K562 (cell line): ENCODE measurements around the gene TBCEL. TPM values are rescaled to one million over a fixed set of nuclear protein-coding genes. Genes with fewer than 3 reads are reported as not detected.

Source experiments
- ATAC-seq: fragments of 200-7000 bp; cut with Tn5 transposase; 3 replicates; pipeline ENCODE4 v1.9.1; 2020; ENCODE audit warnings: moderate library complexity
- BruUV-seq: library from RNA; stranded (reverse); fragments of 400-500 nt; replicated peaks from 2 replicates; lab custom pipeline; 2021; lab: Mats Ljungman, UMichigan
- CTCF ChIA-PET: fragments of 300-600 bp; formaldehyde crosslinking; extraction: SDS; loops from one replicate; lab custom pipeline; 2021; ENCODE audit warnings: low intra/inter-chr PET ratio; lab: Yijun Ruan, JAX
- POLR2A ChIA-PET: fragments of 300-600, 350-650 bp; sonication (Branson Sonifier 250); formaldehyde crosslinking; extraction: SDS; loops from one replicate; lab custom pipeline; 2021; ENCODE audit warnings: antibody characterized with exemption, inconsistent platforms; lab: Yijun Ruan, JAX
- DNase-seq, 4 experiments: peaks; one replicate each; pipeline versions ENCODE4 v3.0.0 to v3.0.0-alpha.2; 2011 to 2018; ENCODE audit warnings: low spot score in 3 of 4, mixed read lengths in 3 of 4; ENCODE audit errors: extremely low read depth in 1 of 4
- FAIRE-seq: peaks from 2 replicates; lab custom pipeline; 2011; peaks lifted over from hg19 to GRCh38; lab: Jason Lieb, UNC
- H2AFZ ChIP-seq: 2 replicates; pipeline ENCODE4 v1.6.0; 2011; ENCODE audit warnings: low read depth, low read length, control low read depth, inconsistent platforms
- H3K27ac ChIP-seq: fragments of 200-600 bp; 3 replicates; pipeline ENCODE4 v1.8.0; 2011; ENCODE audit warnings: low read depth, mild to moderate bottlenecking, control low read depth, inconsistent platforms, low read length, moderate library complexity, mixed read lengths; ENCODE audit errors: extremely low read depth
- H3K27me3 ChIP-seq, 2 experiments: fragments of 300-600 bp in 1 of 2; 2 replicates in 1 of 2; 3 replicates in 1 of 2; pipeline versions ENCODE4 v1.6.0 to v1.8.0; 2011; ENCODE audit warnings: inconsistent platforms in 2 of 2, low read length in 2 of 2, mild to moderate bottlenecking in 1 of 2, mixed read lengths in 1 of 2, moderate library complexity in 1 of 2; ENCODE audit not compliant: control insufficient read depth in 2 of 2, insufficient read depth in 2 of 2
- H3K36me3 ChIP-seq: fragments of 300-600 bp; 3 replicates; pipeline ENCODE4 v1.8.0; 2011; ENCODE audit warnings: mild to moderate bottlenecking, low read length, inconsistent platforms; ENCODE audit not compliant: control insufficient read depth, insufficient read depth
- H3K4me1 ChIP-seq, 2 experiments: fragments of 200-600 bp in 1 of 2; replicated peaks in 1 of 2; 2 replicates in 1 of 2; 3 replicates in 1 of 2; pipeline versions ENCODE4 v1.5.1 to v1.8.0; 2011; ENCODE audit warnings: inconsistent platforms in 2 of 2, low read length in 2 of 2, mild to moderate bottlenecking in 1 of 2, mixed read lengths in 1 of 2, moderate library complexity in 1 of 2; ENCODE audit not compliant: control insufficient read depth in 2 of 2, insufficient read depth in 2 of 2
- H3K4me2 ChIP-seq: 2 replicates; pipeline ENCODE4 v1.6.1; 2011; ENCODE audit warnings: low read length, control low read depth, inconsistent platforms, mixed read lengths; ENCODE audit not compliant: insufficient read depth
- H3K4me3 ChIP-seq: fragments of 200-600 bp; sonication (generic), shearing (Covaris generic); 2 replicates; pipeline ENCODE4 v1.5.1; 2016; ENCODE audit warnings: control low read depth, inconsistent platforms
- H3K79me2 ChIP-seq: fragments of 200-600 bp; 3 replicates; pipeline ENCODE4 v1.8.0; 2011; ENCODE audit warnings: low read length, inconsistent platforms; ENCODE audit not compliant: control insufficient read depth, insufficient read depth
- H3K9ac ChIP-seq, 2 experiments: 2 replicates each; pipeline versions ENCODE4 v1.6.0 to v1.6.1; 2011; ENCODE audit warnings: low read depth in 2 of 2, low read length in 2 of 2, control low read depth in 1 of 2, inconsistent platforms in 1 of 2, mild to moderate bottlenecking in 1 of 2, mixed read lengths in 1 of 2; ENCODE audit not compliant: insufficient read depth in 1 of 2
- H3K9me1 ChIP-seq: one replicate; pipeline ENCODE4 v1.6.0; 2011; ENCODE audit warnings: inconsistent platforms, mild to moderate bottlenecking, low read length, moderate library complexity; ENCODE audit not compliant: control insufficient read depth, insufficient read depth
- H3K9me3 ChIP-seq: replicated peaks from 2 replicates; pipeline ENCODE4 v1.5.1; 2011; ENCODE audit warnings: low read depth, low read length, inconsistent platforms; ENCODE audit not compliant: control insufficient read depth, insufficient read depth
- H4K20me1 ChIP-seq: replicated peaks from 2 replicates; pipeline ENCODE4 v1.6.1; 2011; ENCODE audit warnings: low read length, inconsistent platforms, mixed read lengths; ENCODE audit not compliant: control insufficient read depth, insufficient read depth
- ESRRB ChIP-seq: fragments of 250-450 bp; sonication (Bioruptor Pico); IDR thresholded peaks from 2 replicates; pipeline ENCODE4 v1.5.0; 2020; ENCODE audit warnings: mild to moderate bottlenecking, moderate library complexity, borderline replicate concordance
- KDM5B ChIP-seq: fragments of 200-600 bp; sonication (generic); IDR thresholded peaks from 2 replicates; pipeline ENCODE4 v1.6.1; 2012; ENCODE audit warnings: low read depth, mild to moderate bottlenecking, moderate library complexity, low read length, control low read depth, inconsistent platforms; ENCODE audit not compliant: insufficient replicate concordance
- NCOR1 ChIP-seq: fragments of 450-650 bp; IDR thresholded peaks from 2 replicates; pipeline ENCODE4 v1.6.1; 2016; ENCODE audit warnings: mild to moderate bottlenecking, moderate library complexity
- NELFE ChIP-seq: IDR thresholded peaks from 2 replicates; pipeline ENCODE4 v1.6.1; 2011; ENCODE audit warnings: mild to moderate bottlenecking; ENCODE audit not compliant: insufficient read depth, insufficient read length
- PRMT5 ChIP-seq: sonication (generic); formaldehyde crosslinking; IDR thresholded peaks from 2 replicates; pipeline ENCODE4 v1.5.0; 2020; ENCODE audit warnings: missing genetic modification reagents
- TFAM ChIP-seq: fragments of 250-450 bp; sonication (Bioruptor Pico); conservative IDR thresholded peaks from 2 replicates; pipeline ENCODE4 v1.5.0; 2021; ENCODE audit warnings: mild to moderate bottlenecking, moderate library complexity
- WGBS: fragments of 100-300 bp; shearing (Covaris generic); methylation state at CpG from one replicate; pipeline ENCODE4 v1.1.6; 2016; ENCODE audit warnings: low coverage, mixed read lengths; ENCODE audit not compliant: insufficient coverage; ENCODE audit errors: missing lambda C conversion rate; 5-methylcytosine and 5-hydroxymethylcytosine counted together
- in situ Hi-C: fragments of 300-500 bp; cut with MboI; formaldehyde crosslinking; loops from 4 replicates; pipeline ENCODE4 v1.15.0; 2018; ENCODE audit warnings: inconsistent platforms, mixed read lengths
- intact Hi-C: fragments of 100-400 bp; cut with micrococcal nuclease; formaldehyde crosslinking; loops from 2 replicates; pipeline ENCODE4 v1.14.2; 2022
- polyA plus RNA-seq, 8 experiments: library from polyadenylated mRNA; depleted of rRNA in 4 of 8; stranded (reverse) in 5 of 8; unstranded in 3 of 8; fragments of >200 nt; fragmentation: Nextera tagmentation in 2 of 8; fragmentation: Illumina TruSeq in 1 of 8; extraction: Ambion mirVana in 2 of 8; extraction: Trizol in 1 of 8; gene quantifications; 2 replicates each; pipeline versions ENCODE4 v1.2.1 to v1.2.3, GENCODE V29; 2011 to 2014; ENCODE audit warnings: inconsistent platforms in 1 of 8, missing spikeins in 1 of 8
- total RNA-seq, 7 experiments: library from RNA; depleted of rRNA in 6 of 7; stranded (reverse); fragments of >200 nt in 6 of 7; fragmentation: Illumina TruSeq in 2 of 7; extraction: Trizol in 2 of 7; gene quantifications; 2 replicates each; pipeline versions ENCODE4 v1.2.1 to v1.2.3, GENCODE V29; 2011 to 2021; ENCODE audit warnings: low replicate concordance in 1 of 7
- TF ChIP-seq, protein P1 (sequence below): sonication (generic); formaldehyde crosslinking; IDR thresholded peaks from 2 replicates; pipeline ENCODE4 v1.9.0; 2022; ENCODE audit warnings: mild to moderate bottlenecking, missing genetic modification reagents
- TF ChIP-seq, protein P2 (sequence below): fragments of 250-450 bp; sonication (Bioruptor Pico); IDR thresholded peaks from 2 replicates; pipeline ENCODE4 v1.9.0; 2021; ENCODE audit warnings: mild to moderate bottlenecking, inconsistent platforms
- TF ChIP-seq, protein P3 (sequence below), 2 experiments: IDR thresholded peaks; 2 replicates each; pipeline ENCODE4 v1.6.1; 2012; ENCODE audit warnings: improper control_type of control experiment in 2 of 2, low read depth in 2 of 2, low read length in 2 of 2, borderline replicate concordance in 1 of 2

Gene TBCEL
- total and polyA plus RNA-seq, 9 of the 15 experiments (the other 6 are each of a cell fraction or from before 2014, with no cell fraction given), result 0.39 to 2.3 (median 1.4) TPM

DNA sequence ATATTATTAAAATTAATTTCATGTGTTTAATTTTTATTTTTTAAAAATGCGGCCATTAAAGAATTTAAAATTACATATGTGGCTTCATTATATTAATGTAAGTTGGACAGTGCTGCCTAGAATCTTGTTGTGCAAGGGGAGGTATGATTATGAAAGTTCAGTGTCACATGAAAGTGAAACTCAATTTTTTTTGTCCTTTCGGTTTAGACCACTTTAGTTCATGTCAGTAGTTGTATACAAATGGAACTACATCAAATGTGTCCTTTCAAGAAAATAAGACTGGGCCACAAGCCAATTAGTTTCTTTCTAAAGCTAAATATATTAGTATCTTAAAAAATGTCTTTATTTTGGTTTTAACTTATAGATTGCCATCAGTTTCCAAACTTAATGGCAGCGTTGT, 35.7 kb downstream of the TBCEL start:
- no peak for ATAC-seq
- CTCF ChIA-PET, result no interaction called here
- no peak for FAIRE-seq
- TF ChIP-seq, protein P1, sequence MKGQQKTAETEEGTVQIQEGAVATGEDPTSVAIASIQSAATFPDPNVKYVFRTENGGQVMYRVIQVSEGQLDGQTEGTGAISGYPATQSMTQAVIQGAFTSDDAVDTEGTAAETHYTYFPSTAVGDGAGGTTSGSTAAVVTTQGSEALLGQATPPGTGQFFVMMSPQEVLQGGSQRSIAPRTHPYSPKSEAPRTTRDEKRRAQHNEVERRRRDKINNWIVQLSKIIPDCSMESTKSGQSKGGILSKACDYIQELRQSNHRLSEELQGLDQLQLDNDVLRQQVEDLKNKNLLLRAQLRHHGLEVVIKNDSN (CRISPR knock-in tag), result no peak
- TF ChIP-seq KDM5B (no peak), NELFE (no peak), PRMT5 (CRISPR knock-in tag) (no peak), ESRRB (CRISPR knock-in tag) (no peak), NCOR1 (no peak), TFAM (CRISPR knock-in tag) (no peak)
- TF ChIP-seq, protein P2, sequence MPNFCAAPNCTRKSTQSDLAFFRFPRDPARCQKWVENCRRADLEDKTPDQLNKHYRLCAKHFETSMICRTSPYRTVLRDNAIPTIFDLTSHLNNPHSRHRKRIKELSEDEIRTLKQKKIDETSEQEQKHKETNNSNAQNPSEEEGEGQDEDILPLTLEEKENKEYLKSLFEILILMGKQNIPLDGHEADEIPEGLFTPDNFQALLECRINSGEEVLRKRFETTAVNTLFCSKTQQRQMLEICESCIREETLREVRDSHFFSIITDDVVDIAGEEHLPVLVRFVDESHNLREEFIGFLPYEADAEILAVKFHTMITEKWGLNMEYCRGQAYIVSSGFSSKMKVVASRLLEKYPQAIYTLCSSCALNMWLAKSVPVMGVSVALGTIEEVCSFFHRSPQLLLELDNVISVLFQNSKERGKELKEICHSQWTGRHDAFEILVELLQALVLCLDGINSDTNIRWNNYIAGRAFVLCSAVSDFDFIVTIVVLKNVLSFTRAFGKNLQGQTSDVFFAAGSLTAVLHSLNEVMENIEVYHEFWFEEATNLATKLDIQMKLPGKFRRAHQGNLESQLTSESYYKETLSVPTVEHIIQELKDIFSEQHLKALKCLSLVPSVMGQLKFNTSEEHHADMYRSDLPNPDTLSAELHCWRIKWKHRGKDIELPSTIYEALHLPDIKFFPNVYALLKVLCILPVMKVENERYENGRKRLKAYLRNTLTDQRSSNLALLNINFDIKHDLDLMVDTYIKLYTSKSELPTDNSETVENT (CRISPR knock-in tag), result no peak
- TF ChIP-seq, protein P3, sequence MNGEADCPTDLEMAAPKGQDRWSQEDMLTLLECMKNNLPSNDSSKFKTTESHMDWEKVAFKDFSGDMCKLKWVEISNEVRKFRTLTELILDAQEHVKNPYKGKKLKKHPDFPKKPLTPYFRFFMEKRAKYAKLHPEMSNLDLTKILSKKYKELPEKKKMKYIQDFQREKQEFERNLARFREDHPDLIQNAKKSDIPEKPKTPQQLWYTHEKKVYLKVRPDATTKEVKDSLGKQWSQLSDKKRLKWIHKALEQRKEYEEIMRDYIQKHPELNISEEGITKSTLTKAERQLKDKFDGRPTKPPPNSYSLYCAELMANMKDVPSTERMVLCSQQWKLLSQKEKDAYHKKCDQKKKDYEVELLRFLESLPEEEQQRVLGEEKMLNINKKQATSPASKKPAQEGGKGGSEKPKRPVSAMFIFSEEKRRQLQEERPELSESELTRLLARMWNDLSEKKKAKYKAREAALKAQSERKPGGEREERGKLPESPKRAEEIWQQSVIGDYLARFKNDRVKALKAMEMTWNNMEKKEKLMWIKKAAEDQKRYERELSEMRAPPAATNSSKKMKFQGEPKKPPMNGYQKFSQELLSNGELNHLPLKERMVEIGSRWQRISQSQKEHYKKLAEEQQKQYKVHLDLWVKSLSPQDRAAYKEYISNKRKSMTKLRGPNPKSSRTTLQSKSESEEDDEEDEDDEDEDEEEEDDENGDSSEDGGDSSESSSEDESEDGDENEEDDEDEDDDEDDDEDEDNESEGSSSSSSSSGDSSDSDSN (IDR thresholded peaks at IDR 0.05; ENCODE audit: borderline replicate concordance in 1 of 2, low read depth in 2 of 2, low read length in 2 of 2), result no peak
- intact Hi-C loops, result no loop called here
- H2AFZ ChIP-seq, result no peak overlapping the region
- in situ Hi-C loops, result no loop called here
- no peaks in the 10 kb centered on the region for H3K79me2 ChIP-seq
- no TSS peak for BruUV-seq
- H3K4me3 ChIP-seq, result no peak overlapping the region
- H4K20me1 ChIP-seq, result no peaks in the 10 kb centered on the region
- H3K9ac ChIP-seq, result no peak overlapping the region
- H3K27ac ChIP-seq, result no peak overlapping the region
- POLR2A ChIA-PET, result no interaction called here
- H3K9me1 ChIP-seq, result no peaks in the 10 kb centered on the region
- no peaks in the 10 kb centered on the region for H3K4me1 ChIP-seq
- H3K27me3 ChIP-seq, result no peaks in the 10 kb centered on the region
- no peaks in the 10 kb centered on the region for H3K36me3 ChIP-seq
- no peak overlapping the region for H3K4me2 ChIP-seq
- DNase-seq, result no peak
- no peaks in the 10 kb centered on the region for H3K9me3 ChIP-seq
- 26% methylated on average over 3 of the region's 3 CpGs for WGBS
